K562 (cell line): ENCODE measurements around the gene CXCL12. TPM values are rescaled to one million over a fixed set of nuclear protein-coding genes. Genes with fewer than 3 reads are reported as not detected.

Source experiments
- AFF1 ChIP-seq, 2 experiments: fragments of 450-650 bp; IDR thresholded peaks; 2 replicates each; pipeline ENCODE4 v1.6.1; 2018; ENCODE audit warnings: mild to moderate bottlenecking in 2 of 2, low read depth in 1 of 2; ENCODE audit not compliant: partially characterized antibody in 2 of 2
- ASH1L ChIP-seq: fragments of 450-650 bp; IDR thresholded peaks from 2 replicates; pipeline ENCODE4 v1.6.1; 2018; ENCODE audit warnings: borderline replicate concordance, mild to moderate bottlenecking, low read depth; ENCODE audit not compliant: partially characterized antibody
- CCNT2 ChIP-seq: IDR thresholded peaks from 2 replicates; pipeline ENCODE4 v1.6.1; 2011; ENCODE audit warnings: borderline replicate concordance, low read depth, mild to moderate bottlenecking, moderate library complexity, mixed read lengths, low read length; ENCODE audit not compliant: insufficient read length; ENCODE audit errors: extremely low read depth
- CEBPG ChIP-seq, 3 experiments: fragments of 200-800 bp in 1 of 3; sonication (Bioruptor generic) in 1 of 3; sonication (generic) in 1 of 3; formaldehyde crosslinking in 1 of 3; IDR thresholded peaks in 2 of 3; conservative IDR thresholded peaks in 1 of 3; 2 replicates each; pipeline versions ENCODE4 v1.6.1 to v1.8.0; 2016 to 2022; ENCODE audit warnings: missing compliant biosample characterization in 2 of 3, missing genetic modification characterization in 2 of 3, mild to moderate bottlenecking in 1 of 3, missing genetic modification reagents in 1 of 3
- CHD7 ChIP-seq: fragments of 200-600 bp; sonication (generic); IDR thresholded peaks from one replicate; pipeline ENCODE4 v1.6.1; 2012; ENCODE audit warnings: mild to moderate bottlenecking, low read depth, low read length, inconsistent platforms
- MCM3 ChIP-seq: fragments of 450-650 bp; IDR thresholded peaks from 2 replicates; pipeline ENCODE4 v1.6.1; 2016
- POLR2AphosphoS2 ChIP-seq: IDR thresholded peaks from 2 replicates; pipeline ENCODE4 v1.6.1; 2012; ENCODE audit warnings: low read length, improper control_type of control experiment
- POLR2H ChIP-seq: IDR thresholded peaks from 2 replicates; pipeline ENCODE4 v1.6.1; 2016; ENCODE audit warnings: missing genetic modification characterization, low read depth, mild to moderate bottlenecking, control low read depth, missing compliant biosample characterization, moderate library complexity
- RFX5 ChIP-seq: IDR thresholded peaks from 2 replicates; pipeline ENCODE4 v1.6.1; 2011; ENCODE audit warnings: low read depth, mild to moderate bottlenecking, improper control_type of control experiment, low read length
- STAG1 ChIP-seq: sonication (generic); formaldehyde crosslinking; IDR thresholded peaks from 2 replicates; pipeline ENCODE4 v1.5.0; 2020; ENCODE audit warnings: missing genetic modification reagents, borderline replicate concordance
- ZFPM2 ChIP-seq: fragments of 250-450 bp; sonication (Bioruptor Pico); IDR thresholded peaks from 2 replicates; pipeline ENCODE4 v1.5.1; 2022; ENCODE audit warnings: mild to moderate bottlenecking
- ZNF324 ChIP-seq: fragments of 250-450 bp; sonication (Bioruptor Pico); IDR thresholded peaks from 2 replicates; pipeline ENCODE4 v1.4.0; 2020; ENCODE audit warnings: mild to moderate bottlenecking
- ZNF77 ChIP-seq: fragments of 250-450 bp; sonication (Bioruptor Pico); IDR thresholded peaks from 2 replicates; pipeline ENCODE4 v1.5.0; 2020
- polyA plus RNA-seq, 8 experiments: library from polyadenylated mRNA; depleted of rRNA in 4 of 8; stranded (reverse) in 5 of 8; unstranded in 3 of 8; fragments of >200 nt; fragmentation: Nextera tagmentation in 2 of 8; fragmentation: Illumina TruSeq in 1 of 8; extraction: Ambion mirVana in 2 of 8; extraction: Trizol in 1 of 8; gene quantifications; 2 replicates each; pipeline versions ENCODE4 v1.2.1 to v1.2.3, GENCODE V29; 2011 to 2014; ENCODE audit warnings: inconsistent platforms in 1 of 8, missing spikeins in 1 of 8
- total RNA-seq, 7 experiments: library from RNA; depleted of rRNA in 6 of 7; stranded (reverse); fragments of >200 nt in 6 of 7; fragmentation: Illumina TruSeq in 2 of 7; extraction: Trizol in 2 of 7; gene quantifications; 2 replicates each; pipeline versions ENCODE4 v1.2.1 to v1.2.3, GENCODE V29; 2011 to 2021; ENCODE audit warnings: low replicate concordance in 1 of 7

The CXCL12 gene
- total and polyA plus RNA-seq, 9 of the 15 experiments (the other 6 are each of a cell fraction or from before 2014, with no cell fraction given), result 0.18 TPM; not detected in 8

- TF ChIP-seq AFF1 (IDR thresholded peaks at IDR 0.05; ENCODE audit: low read depth in 1 of 2, partially characterized antibody in 2 of 2) (no peak), ASH1L (no peak), RFX5 (no peak), ZNF77 (CRISPR knock-in tag) (no peak), POLR2H (tag) (no peak), ZNF324 (CRISPR knock-in tag) (no peak), CEBPG (CRISPR knock-in tag; IDR thresholded peaks at IDR 0.05) (no peak), CEBPG (tag; conservative IDR thresholded peaks at IDR 0.05 in 1 of 2, IDR thresholded peaks at IDR 0.05 in 1 of 2) (no peak), ZFPM2 (CRISPR knock-in tag) (no peak), POLR2AphosphoS2 (no peak), CCNT2 (no peak), STAG1 (CRISPR knock-in tag) (no peak), CHD7 (no peak), MCM3 (no peak)
Measured at GRCh38 chr10:44417761-44418160, 32.9 kb upstream of the CXCL12 start (continued).
